OCI-LY1 (cell line): ENCODE results near the gene MRPL10.

Experiments used
- EZH2 ChIP-seq: fragments of 200-600 bp; sonication (generic), shearing (Covaris generic); IDR thresholded peaks from 2 replicates; pipeline ENCODE4 v1.8.0; 2017; ENCODE audit warnings: borderline replicate concordance, mixed run types, mild to moderate bottlenecking, antibody characterized with exemption, low read length, moderate library complexity, mixed read lengths
- TF ChIP-seq, protein P1 (sequence below): fragments of 200-600 bp; sonication (generic), shearing (Covaris generic); IDR thresholded peaks from 2 replicates; pipeline ENCODE4 v1.5.1; 2017; ENCODE audit warnings: mild to moderate bottlenecking, antibody characterized with exemption, low read length, moderate library complexity, mixed read lengths

DNA sequence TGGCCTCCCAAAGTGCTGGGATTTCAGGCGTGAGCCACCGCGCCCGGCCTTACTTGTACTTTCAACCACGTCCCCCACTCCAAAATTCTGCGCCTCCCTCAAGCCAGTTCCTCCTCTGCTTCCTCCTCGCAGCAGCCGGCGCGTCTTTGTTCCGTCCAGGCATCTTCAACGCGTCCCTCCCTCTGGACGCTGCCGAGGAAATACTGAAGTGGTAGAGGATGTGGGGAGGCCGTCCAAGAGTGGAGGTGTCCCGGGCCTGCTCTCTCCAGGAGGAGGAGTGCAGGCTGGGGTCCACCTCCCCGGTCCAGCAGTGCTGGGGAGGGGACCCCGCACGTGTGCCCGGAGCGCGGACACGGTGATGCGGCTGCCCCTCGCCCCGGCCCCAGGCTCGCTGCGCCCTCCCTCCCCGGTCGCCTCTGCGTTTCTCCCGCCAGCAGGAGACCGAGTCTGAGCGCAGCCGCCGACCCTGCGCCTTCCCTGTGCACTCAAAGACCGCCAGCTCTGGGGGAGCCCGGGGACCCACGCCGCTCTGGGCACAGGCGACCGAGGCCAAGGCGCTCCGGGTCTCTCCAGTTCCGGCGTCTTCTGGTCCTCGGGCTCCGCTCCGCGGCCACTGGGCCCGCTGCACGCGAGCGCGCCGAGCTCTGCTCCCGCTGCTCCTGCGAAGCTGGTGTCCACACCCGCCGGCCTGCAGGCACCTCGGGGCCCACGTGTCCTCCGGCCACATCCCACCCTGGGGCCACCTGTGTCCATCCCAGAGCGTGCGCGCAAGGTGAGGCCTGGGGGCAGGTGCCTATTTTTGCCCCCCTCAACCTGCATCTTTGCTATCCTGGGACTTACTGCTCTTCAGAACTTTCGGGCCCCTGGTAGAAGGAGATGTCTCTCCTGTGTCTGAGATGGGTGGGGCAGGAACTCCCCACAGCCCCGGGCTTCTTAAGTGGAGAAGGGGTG is 41.5 kb downstream of the MRPL10 start:
- TF ChIP-seq, protein P1, sequence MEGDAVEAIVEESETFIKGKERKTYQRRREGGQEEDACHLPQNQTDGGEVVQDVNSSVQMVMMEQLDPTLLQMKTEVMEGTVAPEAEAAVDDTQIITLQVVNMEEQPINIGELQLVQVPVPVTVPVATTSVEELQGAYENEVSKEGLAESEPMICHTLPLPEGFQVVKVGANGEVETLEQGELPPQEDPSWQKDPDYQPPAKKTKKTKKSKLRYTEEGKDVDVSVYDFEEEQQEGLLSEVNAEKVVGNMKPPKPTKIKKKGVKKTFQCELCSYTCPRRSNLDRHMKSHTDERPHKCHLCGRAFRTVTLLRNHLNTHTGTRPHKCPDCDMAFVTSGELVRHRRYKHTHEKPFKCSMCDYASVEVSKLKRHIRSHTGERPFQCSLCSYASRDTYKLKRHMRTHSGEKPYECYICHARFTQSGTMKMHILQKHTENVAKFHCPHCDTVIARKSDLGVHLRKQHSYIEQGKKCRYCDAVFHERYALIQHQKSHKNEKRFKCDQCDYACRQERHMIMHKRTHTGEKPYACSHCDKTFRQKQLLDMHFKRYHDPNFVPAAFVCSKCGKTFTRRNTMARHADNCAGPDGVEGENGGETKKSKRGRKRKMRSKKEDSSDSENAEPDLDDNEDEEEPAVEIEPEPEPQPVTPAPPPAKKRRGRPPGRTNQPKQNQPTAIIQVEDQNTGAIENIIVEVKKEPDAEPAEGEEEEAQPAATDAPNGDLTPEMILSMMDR = no peak
- no peak for TF ChIP-seq EZH2
